Naive B cell (primary cell): ENCODE data around the gene SLC27A4. TPM values are rescaled to one million over a fixed set of nuclear protein-coding genes. Genes with fewer than 3 reads are reported as not detected.

Experiments used
- polyA plus RNA-seq, 6 donors: library from polyadenylated mRNA; unstranded; fragments of 300-500 nt; fragmentation: Illumina TruSeq; gene quantifications; one replicate each; pipeline ENCODE4 v1.2.3, GENCODE V29; 2021; ENCODE audit warnings: low read depth in 6 of 6

The SLC27A4 gene
- polyA plus RNA-seq, 6 donors from 2014 or later: 2.3 to 6.8 (median 3.6) TPM; not detected in 1

Other genes starting within 250 kb of the SLC27A4 start
- gene PTGES2, start 212.8 kb upstream of the SLC27A4 start, polyA plus RNA-seq: 10 to 100 TPM; 31.1 to 63.8 (median 40.8) TPM
- gene LCN2, start 191.1 kb upstream of the SLC27A4 start, polyA plus RNA-seq: 1 to 10 TPM in 2 of 6 donors, under 1 TPM in 1, not detected in 3; 0.44 to 1.2 (median 1.2) TPM
- 10 to 100 TPM; 74.7 to 98.3 (median 93.5) TPM for gene BBLN, start 180.3 kb upstream of the SLC27A4 start, polyA plus RNA-seq
- gene CIZ1, start 149.0 kb upstream of the SLC27A4 start, polyA plus RNA-seq: 10 to 100 TPM in 2 of 6 donors, 1 to 10 TPM in 4; 5.6 to 34.6 (median 9.9) TPM
- under 1 TPM in 4 of 6 donors, not detected in 2; 0.15 to 0.49 (median 0.20) TPM for gene DNM1, start 137.1 kb upstream of the SLC27A4 start, polyA plus RNA-seq
- 10 to 100 TPM in 1 of 6 donors, 1 to 10 TPM in 5; 4.6 to 10.3 (median 8.1) TPM for gene GOLGA2, start 64.5 kb upstream of the SLC27A4 start, polyA plus RNA-seq
- 10 to 100 TPM; 22.6 to 33.7 (median 26.3) TPM for gene SWI5, start 64.3 kb upstream of the SLC27A4 start, polyA plus RNA-seq
- gene TRUB2, start 18.1 kb upstream of the SLC27A4 start, polyA plus RNA-seq: 10 to 100 TPM; 12.7 to 23.4 (median 22.1) TPM
- 10 to 100 TPM; 25.5 to 37.5 (median 31.3) TPM for gene COQ4, start 17.7 kb upstream of the SLC27A4 start, polyA plus RNA-seq
- 10 to 100 TPM; 36.9 to 44.3 (median 42.0) TPM for gene URM1, start 30.8 kb downstream of the SLC27A4 start, polyA plus RNA-seq
- gene CERCAM, start 80.3 kb downstream of the SLC27A4 start, polyA plus RNA-seq: under 1 TPM in 5 of 6 donors, not detected in 1; 0.31 to 0.71 (median 0.37) TPM
- gene ODF2, start 115.5 kb downstream of the SLC27A4 start, polyA plus RNA-seq: 10 to 100 TPM; 11.2 to 29.9 (median 18.4) TPM
- 10 to 100 TPM; 18.8 to 34.3 (median 28.5) TPM for gene GLE1, start 164.2 kb downstream of the SLC27A4 start, polyA plus RNA-seq
- 10 to 100 TPM in 5 of 6 donors, 1 to 10 TPM in 1; 2.3 to 72.4 (median 31.4) TPM for gene SPTAN1, start 212.1 kb downstream of the SLC27A4 start, polyA plus RNA-seq